Mononuclear cell (primary cell): Measurements from ENCODE around the gene ACP1. TPM values are rescaled to one million over a fixed set of nuclear protein-coding genes. Genes with fewer than 3 reads are reported as not detected.
A peak's percentile ranks its signal among the peaks of the same experiment; 100 is the strongest.

Source experiments
- H3K27me3 ChIP-seq: 2 replicates; pipeline ENCODE4 v1.6.0; 2011; ENCODE audit warnings: low read length, control low read depth; ENCODE audit not compliant: insufficient read depth
- H3K4me1 ChIP-seq: 2 replicates; pipeline ENCODE4 v1.5.1; 2011; ENCODE audit warnings: mild to moderate bottlenecking, low read length, control low read depth; ENCODE audit not compliant: insufficient read depth
- H3K4me3 ChIP-seq: 2 replicates; pipeline ENCODE4 v1.5.1; 2011; ENCODE audit warnings: mild to moderate bottlenecking, low read length, moderate library complexity
- H3K9me3 ChIP-seq: 2 replicates; pipeline ENCODE4 v1.5.1; 2011; ENCODE audit warnings: low read depth, mild to moderate bottlenecking, control low read depth, low read length
- total RNA-seq: library from RNA; depleted of rRNA; stranded (reverse); fragments of >200 nt; gene quantifications from one replicate; pipeline ENCODE4 v1.2.3, GENCODE V29; 2012

The ACP1 gene
- total RNA-seq, 1 donor: 115 TPM

DNA sequence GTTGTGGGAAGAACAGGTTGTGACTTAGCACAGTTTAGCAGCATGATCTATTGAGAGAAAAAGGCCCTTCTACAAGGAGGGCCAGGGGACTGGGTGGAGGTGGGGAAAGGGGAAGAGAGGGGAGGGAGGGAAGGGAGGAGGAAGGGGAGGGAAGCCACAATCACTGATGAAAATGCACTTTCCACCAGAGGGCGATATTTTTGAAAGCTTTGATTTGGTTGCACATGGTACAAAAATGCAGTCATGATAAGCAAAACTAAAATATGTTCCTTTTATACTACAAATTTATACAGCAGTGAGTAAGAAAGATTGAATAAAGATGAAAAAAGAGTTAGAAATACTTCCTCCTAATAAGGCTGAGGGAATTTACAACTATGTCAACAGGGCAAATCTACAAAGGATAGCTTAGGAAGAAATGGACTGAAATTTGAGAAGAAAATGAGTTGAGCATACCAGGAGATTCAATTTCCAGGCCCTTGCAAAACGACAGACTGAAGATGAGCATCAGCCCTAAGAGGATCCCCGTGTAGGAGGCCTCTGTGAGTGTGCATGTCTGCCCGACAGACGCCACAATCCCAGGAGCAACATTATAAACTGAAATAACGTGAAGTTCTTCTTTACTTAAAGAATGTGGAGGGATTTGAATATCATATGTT lies 18.1 kb upstream of the ACP1 start:
- H3K27me3 ChIP-seq: no peaks in the 10 kb centered on the region
- H3K4me1 ChIP-seq: no peaks in the 10 kb centered on the region
- H3K9me3 ChIP-seq: peaks cover 10% of the 10 kb centered on the region

DNA sequence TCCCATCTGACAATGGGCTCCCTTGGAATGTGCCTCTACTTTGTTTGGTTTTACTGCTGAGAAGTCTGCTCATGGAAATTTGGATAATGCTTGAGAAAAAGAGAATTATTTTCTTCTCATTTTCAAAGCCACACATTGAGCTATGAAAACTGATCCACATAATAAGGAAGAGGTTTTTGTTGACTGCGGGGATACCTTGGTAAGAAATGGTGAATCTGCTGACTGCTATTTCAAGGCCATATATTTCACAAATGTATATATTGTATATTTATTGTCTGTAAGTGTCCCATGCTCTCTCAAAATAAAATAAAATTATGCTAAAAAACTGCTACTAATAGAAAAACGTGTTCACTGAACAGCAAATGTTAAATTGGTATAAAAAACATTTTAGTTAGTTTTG lies 16.0 kb upstream of the ACP1 start:
- Histone ChIP-seq H3K9me3 (no peaks in the 10 kb centered on the region), H3K4me1 (no peaks in the 10 kb centered on the region), H3K27me3 (no peaks in the 10 kb centered on the region), H3K4me3 (no peak overlapping the region)

More for the DNA sequence above, 18.1 kb upstream of the ACP1 start:
- H3K4me3 ChIP-seq: no peak overlapping the region

DNA sequence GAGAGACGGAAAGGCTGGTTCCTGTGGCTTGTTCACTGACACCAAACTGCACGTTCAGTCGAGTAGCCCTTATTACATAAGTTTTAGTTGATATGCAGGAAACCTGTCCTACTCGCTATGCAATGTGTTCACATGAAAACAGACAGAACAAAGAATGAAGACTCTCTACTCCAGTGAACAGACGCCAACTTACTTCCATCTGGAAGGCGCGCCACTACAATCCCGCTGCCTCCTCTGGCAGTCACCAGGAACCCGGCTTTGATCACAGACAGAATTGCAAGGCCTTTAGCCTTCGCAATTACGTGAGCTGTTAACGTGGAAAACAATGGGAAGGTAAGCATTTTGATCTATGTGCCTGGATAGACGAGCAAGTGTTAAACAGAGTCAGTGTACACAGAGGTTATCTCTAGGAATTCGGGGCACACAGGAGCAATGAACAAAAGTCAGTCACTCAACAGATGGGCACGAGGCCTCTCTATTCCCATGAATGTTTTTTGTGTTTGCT lies 15.2 kb upstream of the ACP1 start:
- H3K4me1 ChIP-seq: no peaks in the 10 kb centered on the region
- no peak overlapping the region for H3K4me3 ChIP-seq
- no peaks in the 10 kb centered on the region for H3K27me3 ChIP-seq
- H3K9me3 ChIP-seq: no peaks in the 10 kb centered on the region

DNA sequence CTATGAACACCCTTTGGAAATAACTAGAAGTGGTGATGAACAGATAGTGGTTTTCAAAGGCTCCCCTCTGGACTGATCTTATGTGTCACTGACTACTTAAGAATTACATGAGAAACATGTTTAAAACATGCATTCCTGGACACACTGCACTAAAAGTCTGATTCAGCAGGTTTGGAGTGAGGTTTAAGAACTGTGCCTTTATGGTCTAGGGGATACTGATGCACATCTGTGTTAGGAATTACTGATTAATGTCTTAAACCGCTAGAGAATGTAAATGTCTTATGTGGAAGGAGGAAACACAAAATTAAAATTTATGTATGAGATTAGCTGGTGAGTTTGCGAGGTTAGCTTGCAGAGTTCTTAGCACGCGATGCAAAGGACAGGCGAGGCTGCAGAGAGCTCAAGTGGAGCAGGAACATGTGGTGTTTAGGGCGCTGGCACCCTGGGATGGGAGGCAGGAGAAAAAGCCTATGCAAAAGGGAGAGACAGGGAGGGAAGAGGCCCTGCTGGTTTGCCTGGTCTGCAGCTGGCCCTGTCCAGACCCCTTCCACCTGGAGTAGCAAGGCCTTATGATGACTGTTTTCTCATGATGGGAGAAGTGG lies 12.6 kb upstream of the ACP1 start:
- Histone ChIP-seq H3K4me3 (no peak overlapping the region), H3K27me3 (no peaks in the 10 kb centered on the region), H3K9me3 (no peaks in the 10 kb centered on the region), H3K4me1 (no peaks in the 10 kb centered on the region)

DNA sequence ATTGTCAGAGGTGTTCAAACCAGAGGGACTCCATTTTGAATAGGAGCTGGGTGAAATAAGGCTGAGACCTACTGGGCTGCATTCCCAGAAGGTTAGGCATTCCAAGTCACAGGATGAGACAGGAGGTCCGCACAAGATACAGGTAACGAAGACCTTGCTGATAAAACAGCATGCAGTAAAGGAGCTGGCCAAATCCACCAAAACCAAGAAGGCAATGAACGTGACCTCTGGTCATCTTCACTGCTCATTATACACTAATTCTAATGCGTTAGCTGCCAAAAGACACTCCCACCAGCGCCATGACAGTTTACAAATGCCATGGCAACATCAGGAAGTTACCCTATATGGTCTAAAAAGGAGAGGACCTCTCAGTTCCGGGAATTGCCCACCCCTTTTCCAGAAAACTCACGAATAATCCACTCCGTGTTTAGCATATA lies 11.5 kb upstream of the ACP1 start:
- H3K4me3 ChIP-seq: no peak overlapping the region
- H3K4me1 ChIP-seq: no peaks in the 10 kb centered on the region
- H3K9me3 ChIP-seq: no peaks in the 10 kb centered on the region
- no peaks in the 10 kb centered on the region for H3K27me3 ChIP-seq

DNA sequence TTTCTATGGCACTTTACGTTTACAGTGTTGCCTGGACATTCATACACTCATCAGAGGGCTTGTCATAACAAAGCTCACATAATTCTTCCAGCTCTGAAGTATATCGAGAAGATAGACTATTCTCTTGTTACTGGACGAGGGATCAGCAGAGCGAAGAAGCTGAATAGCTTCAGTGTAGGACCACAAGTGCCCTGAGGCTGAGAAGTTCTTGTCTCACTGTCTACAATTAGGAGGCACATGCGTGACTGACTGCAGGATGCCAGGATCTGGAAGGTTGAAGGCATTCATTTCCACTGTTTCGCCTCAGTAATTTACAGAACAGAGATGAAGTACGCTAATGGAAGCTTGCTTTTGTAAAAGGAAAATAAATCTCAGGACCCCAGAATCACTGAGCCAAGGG lies 10.5 kb upstream of the ACP1 start:
- H3K4me1 ChIP-seq: no peaks in the 10 kb centered on the region
- no peak overlapping the region for H3K4me3 ChIP-seq
- H3K9me3 ChIP-seq: no peaks in the 10 kb centered on the region
- no peaks in the 10 kb centered on the region for H3K27me3 ChIP-seq

DNA sequence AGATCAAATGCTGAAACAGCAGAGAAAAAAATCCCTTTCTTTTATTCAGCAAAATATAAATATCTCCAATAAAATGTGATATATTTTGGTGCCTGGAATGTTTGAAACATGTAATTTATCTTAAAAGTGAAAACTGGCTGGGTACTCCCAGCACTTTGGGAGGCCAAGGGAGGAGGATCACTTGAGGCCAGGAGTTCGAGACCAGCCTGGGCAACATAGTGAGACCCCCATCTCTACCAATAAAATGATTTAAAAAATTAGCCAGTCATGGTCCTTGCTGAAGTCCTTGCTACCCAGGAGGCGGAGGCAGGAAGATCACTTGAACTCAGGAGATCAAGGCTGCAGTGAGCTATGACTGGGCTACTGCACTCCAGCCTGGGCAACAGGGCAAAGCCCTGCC lies 9.6 kb upstream of the ACP1 start:
- Histone ChIP-seq H3K9me3 (no peaks in the 10 kb centered on the region), H3K4me1 (no peaks in the 10 kb centered on the region), H3K27me3 (no peaks in the 10 kb centered on the region), H3K4me3 (no peak overlapping the region)

DNA sequence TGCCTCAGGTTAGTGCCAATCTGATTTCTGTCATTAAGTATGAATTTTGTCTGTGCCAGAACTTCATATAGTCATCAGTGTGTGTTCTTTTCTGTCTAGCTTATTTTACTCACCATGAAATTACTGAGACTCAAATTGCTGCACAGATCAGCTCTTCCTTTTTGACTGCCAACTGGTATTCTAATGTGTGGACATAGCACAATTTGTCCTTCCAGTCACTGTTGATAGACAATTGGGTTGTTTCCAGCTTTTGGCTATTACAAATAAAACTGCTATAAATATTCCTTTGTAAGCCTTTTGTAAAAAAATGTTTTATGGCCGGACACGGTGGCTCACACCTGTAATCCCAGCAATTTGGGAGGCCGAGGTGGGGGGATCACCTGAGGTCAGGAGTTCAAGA lies 8.7 kb upstream of the ACP1 start:
- H3K9me3 ChIP-seq: no peaks in the 10 kb centered on the region
- no peaks in the 10 kb centered on the region for H3K27me3 ChIP-seq
- no peak overlapping the region for H3K4me3 ChIP-seq
- no peaks in the 10 kb centered on the region for H3K4me1 ChIP-seq

DNA sequence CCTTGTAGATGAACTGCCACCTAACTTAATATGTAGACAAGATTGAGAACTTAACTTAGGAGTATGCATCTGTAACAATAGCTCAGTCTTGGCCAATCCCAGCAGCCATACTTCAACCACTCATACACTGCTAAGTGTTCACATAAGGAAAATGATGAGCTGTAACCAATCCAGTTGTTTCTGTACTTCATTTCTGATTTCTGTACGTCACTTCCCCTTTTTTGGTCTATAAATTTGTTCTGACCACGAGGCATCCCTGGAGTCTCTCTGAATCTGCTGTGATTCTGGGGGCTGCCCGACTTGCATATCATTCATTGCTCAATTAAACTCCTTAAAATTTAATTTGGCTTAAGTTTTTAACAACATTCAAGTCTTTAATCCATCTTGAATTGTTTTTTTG lies 7.3 kb upstream of the ACP1 start:
- H3K4me3 ChIP-seq: no peak overlapping the region
- no peaks in the 10 kb centered on the region for H3K27me3 ChIP-seq
- H3K9me3 ChIP-seq: no peaks in the 10 kb centered on the region
- no peaks in the 10 kb centered on the region for H3K4me1 ChIP-seq

DNA sequence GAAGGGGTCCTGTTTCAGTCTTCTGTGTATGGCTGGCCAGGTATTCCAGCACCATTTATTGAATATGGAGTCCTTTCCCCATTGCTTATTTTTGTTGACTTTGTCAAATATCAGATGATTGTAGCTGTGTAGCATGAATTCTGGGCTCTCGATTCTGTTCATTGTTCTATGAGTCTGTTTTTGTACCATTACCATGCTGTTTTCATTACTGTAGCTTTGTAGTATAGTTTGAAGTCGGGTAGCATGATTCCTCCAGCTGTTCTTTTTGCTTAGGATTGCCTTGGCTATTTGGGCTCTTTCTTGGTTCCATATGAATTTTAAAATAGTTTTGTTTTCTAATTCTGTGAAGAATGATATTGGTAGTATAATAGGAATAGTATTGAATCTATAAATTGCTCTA lies 6.9 kb upstream of the ACP1 start:
- no peaks in the 10 kb centered on the region for H3K4me1 ChIP-seq
- H3K27me3 ChIP-seq: no peaks in the 10 kb centered on the region
- H3K9me3 ChIP-seq: no peaks in the 10 kb centered on the region
- no peak overlapping the region for H3K4me3 ChIP-seq

DNA sequence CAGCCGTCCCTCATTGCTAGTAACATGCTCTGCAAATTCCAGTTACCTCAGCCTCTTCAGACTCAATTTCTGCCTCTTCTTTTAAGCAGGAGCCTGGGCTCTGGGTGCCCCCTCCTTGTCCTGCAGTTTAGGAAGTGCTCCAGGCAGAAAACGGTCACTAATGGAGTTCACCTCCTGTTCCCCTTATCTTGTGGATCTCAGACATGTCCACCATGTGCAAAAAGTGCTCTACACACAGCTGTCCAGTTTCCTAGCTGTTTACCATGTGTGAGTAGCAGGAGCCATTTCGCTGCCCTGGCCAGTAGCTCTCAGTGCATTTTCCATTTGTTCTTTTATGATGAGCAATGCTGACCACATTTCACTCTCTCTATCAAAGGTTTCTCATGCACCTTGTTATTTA lies 5.8 kb upstream of the ACP1 start:
- Histone ChIP-seq H3K9me3 (no peaks in the 10 kb centered on the region), H3K4me3 (no peak overlapping the region), H3K4me1 (peaks cover 9% of the 10 kb centered on the region), H3K27me3 (no peaks in the 10 kb centered on the region)

DNA sequence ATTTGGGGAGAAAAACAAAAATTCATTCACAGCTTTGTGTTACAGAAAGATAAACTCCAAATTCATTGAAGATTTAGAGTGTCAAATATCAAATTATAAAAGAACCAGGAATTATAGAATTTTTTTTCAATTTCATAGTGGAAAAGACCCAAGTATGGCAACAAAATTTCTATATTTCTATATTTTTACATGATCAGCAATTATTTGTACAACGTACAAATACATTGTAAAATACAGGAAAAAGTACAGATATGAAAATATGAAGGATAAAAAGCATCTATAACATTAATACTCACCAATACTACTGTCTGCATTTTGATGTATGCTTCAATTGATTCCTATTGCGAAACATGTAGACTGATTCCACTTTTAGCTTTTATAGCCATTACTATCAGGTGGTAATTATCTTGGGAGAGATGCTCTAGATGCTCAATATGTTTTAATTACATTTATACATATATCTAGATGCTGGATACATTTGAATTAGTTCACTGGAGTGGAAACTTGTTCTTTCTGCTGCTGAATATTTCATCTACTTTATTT lies 4.9 kb upstream of the ACP1 start:
- no peak overlapping the region for H3K4me3 ChIP-seq
- peaks cover 11% of the 10 kb centered on the region for H3K4me1 ChIP-seq
- H3K27me3 ChIP-seq: no peaks in the 10 kb centered on the region
- H3K9me3 ChIP-seq: no peaks in the 10 kb centered on the region

DNA sequence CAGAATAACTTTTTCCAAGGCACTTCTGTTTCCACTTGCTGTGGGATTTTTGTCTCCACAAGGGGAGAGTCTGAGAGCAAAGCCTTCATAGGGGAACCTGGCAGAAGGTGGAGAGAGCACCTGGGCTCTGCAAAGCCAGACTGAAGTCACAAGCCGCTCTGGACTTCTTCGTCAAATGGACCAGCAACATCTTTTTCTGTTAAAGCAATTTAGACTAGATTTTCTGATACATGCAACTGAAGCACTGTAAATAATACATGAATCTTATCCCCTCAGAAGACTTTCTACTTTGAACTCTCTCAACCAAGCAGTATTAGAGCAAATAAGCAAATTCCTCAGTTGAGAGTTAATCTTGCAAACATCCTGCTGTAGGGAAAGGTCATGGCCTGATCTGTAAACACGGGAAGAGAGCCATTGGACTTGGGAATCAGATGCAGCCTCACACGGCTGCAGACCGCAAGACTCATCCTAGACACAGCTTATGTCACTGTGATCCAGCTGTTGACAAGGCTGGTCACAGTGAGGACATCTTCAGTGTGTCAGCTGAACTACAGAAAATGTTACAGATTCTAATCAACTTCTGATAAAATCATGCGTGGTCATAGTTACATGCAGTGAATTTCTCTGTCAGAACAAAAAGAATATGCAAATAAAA lies 4.1 kb upstream of the ACP1 start:
- no peak overlapping the region for H3K4me3 ChIP-seq
- H3K27me3 ChIP-seq: no peaks in the 10 kb centered on the region

DNA sequence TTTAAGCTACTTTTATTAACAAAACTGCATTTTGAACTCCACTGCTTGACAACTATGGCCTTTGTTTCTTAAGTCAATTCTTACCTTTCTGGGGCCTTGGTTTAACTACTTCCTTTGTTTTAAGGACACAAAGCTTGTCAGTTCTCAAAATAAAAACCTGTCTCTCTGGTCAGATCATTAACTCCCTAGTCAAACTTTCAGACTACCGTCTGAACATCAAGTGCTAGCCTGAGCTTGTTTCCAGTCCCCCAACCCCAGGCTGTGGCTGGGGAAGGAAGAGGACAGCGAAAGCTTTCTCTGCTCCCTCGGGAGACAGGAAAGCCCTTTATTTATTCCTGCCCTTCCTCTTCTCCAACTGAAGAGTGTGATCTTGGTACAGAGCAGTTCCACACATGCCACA lies 2.6 kb upstream of the ACP1 start:
- Histone ChIP-seq H3K4me1 (peaks cover 30% of the 10 kb centered on the region), H3K27me3 (no peaks in the 10 kb centered on the region), H3K9me3 (no peaks in the 10 kb centered on the region), H3K4me3 (no peak overlapping the region)

More for the DNA sequence above, 4.1 kb upstream of the ACP1 start:
- Histone ChIP-seq H3K9me3 (no peaks in the 10 kb centered on the region), H3K4me1 (peaks cover 17% of the 10 kb centered on the region)

DNA sequence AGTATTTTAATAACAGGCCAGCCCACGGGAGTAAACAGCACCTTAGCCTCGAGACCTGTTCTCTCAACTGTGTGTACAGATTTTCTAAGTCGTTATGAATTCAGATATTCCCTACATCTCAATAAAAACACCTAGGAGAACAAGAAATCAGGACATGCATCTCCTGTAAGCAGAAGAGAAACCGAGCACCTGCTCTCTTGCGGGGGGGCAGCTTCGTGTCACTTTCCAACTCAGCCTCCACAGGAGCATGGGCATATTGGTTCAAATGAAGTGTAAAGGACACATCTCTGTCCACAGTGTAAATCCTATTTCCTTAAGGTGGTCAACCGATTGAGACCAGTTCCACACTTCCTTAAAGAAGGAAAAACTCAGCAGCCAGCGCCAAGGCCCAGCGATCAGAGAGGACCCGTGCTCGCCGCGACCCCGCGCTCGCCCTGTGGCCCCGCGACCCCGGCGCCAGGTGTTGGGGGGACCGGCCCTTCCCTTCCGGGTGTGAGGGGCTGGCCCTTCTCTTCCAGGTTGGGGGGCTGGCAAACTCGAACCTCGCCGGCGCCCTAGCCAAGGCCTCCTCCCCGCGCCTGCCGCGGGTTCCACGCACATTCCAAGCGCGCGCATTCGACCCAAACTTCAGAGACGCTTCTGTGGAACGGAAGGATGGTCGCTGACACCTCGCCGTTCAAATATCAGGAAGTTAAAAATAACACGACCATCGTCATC lies 1.6 kb upstream of the ACP1 start:
- no peaks in the 10 kb centered on the region for H3K9me3 ChIP-seq
- H3K4me3 ChIP-seq: peak overlapping the region; percentile 61
- H3K27me3 ChIP-seq: no peaks in the 10 kb centered on the region
- H3K4me1 ChIP-seq: peaks cover 33% of the 10 kb centered on the region
